MM.1S (cell line): Measurements from ENCODE around the gene RRN3.
"Not testable (repeated sequence)": the region's sequence is repeated elsewhere in the genome, so short reads cannot be mapped to it uniquely, and the experiment has no call there.

Experiments used
- DNase-seq: peaks from one replicate; pipeline ENCODE4 v3.0.0-alpha.2; 2015
- H2AFZ ChIP-seq: fragments of 300-600 bp; sonication (generic); 2 replicates; pipeline ENCODE4 v1.6.0; 2016; ENCODE audit warnings: antibody characterized with exemption, low read length
- H3F3A ChIP-seq: fragments of 300-600 bp; sonication (generic); 2 replicates; pipeline ENCODE4 v1.6.1; 2016; ENCODE audit warnings: mild to moderate bottlenecking, antibody characterized with exemption, low read length, moderate library complexity, mixed read lengths; ENCODE audit not compliant: insufficient read depth
- H3K27ac ChIP-seq: fragments of 300-600 bp; sonication (generic); 2 replicates; pipeline ENCODE4 v1.5.1; 2016; ENCODE audit warnings: mild to moderate bottlenecking, low read length
- H3K27me3 ChIP-seq: fragments of 300-600 bp; sonication (generic); replicated peaks from 2 replicates; pipeline ENCODE4 v1.6.0; 2016; ENCODE audit warnings: low read length; ENCODE audit not compliant: insufficient read depth
- H3K36me3 ChIP-seq: fragments of 300-600 bp; sonication (generic); replicated peaks from 2 replicates; pipeline ENCODE4 v1.6.1; 2016; ENCODE audit warnings: mild to moderate bottlenecking, low read length, mixed read lengths; ENCODE audit not compliant: insufficient read depth
- H3K4me1 ChIP-seq: fragments of 300-600 bp; sonication (generic); 2 replicates; pipeline ENCODE4 v1.6.1; 2016; ENCODE audit warnings: low read length, mixed read lengths
- H3K4me2 ChIP-seq: fragments of 300-600 bp; sonication (generic); 2 replicates; pipeline ENCODE4 v1.6.0; 2016; ENCODE audit warnings: low read depth, low read length
- H3K4me3 ChIP-seq: fragments of 300-600 bp; sonication (generic); 2 replicates; pipeline ENCODE4 v1.5.1; 2016; ENCODE audit warnings: low read length, mixed read lengths
- H3K79me2 ChIP-seq: fragments of 300-600 bp; sonication (generic); 2 replicates; pipeline ENCODE4 v1.6.1; 2016; ENCODE audit warnings: mixed run types, low read length, mixed read lengths
- H3K9ac ChIP-seq: fragments of 300-600 bp; sonication (generic); 2 replicates; pipeline ENCODE4 v1.6.1; 2016; ENCODE audit warnings: low read length, mixed read lengths
- H3K9me2 ChIP-seq: fragments of 300-600 bp; sonication (generic); replicated peaks from 2 replicates; pipeline ENCODE4 v1.6.1; 2016; ENCODE audit warnings: mild to moderate bottlenecking, low read length, mixed read lengths; ENCODE audit not compliant: insufficient read depth
- H3K9me3 ChIP-seq: fragments of 300-600 bp; sonication (generic); replicated peaks from 2 replicates; pipeline ENCODE4 v1.6.1; 2016; ENCODE audit warnings: mild to moderate bottlenecking, low read length, mixed read lengths; ENCODE audit not compliant: insufficient read depth
- H4K20me1 ChIP-seq: fragments of 300-600 bp; sonication (generic); 2 replicates; pipeline ENCODE4 v1.6.1; 2016; ENCODE audit warnings: mild to moderate bottlenecking, low read length, moderate library complexity, mixed read lengths; ENCODE audit not compliant: insufficient read depth

RRN3 gene

GRCh38 chr16:15132719-15133428 is 38.8 kb upstream of the RRN3 start:
- not testable (repeated sequence) for H3K4me1 ChIP-seq, H3F3A ChIP-seq, H3K9me2 ChIP-seq, H3K27me3 ChIP-seq, DNase-seq, H4K20me1 ChIP-seq, H3K79me2 ChIP-seq, H3K9ac ChIP-seq, H3K9me3 ChIP-seq, H3K4me2 ChIP-seq, H3K4me3 ChIP-seq, H2AFZ ChIP-seq, H3K36me3 ChIP-seq, H3K27ac ChIP-seq

GRCh38 chr16:15130943-15131700 is 37.0 kb upstream of the RRN3 start:
- H3K4me2 ChIP-seq, H3K9me2 ChIP-seq, H2AFZ ChIP-seq, H3K36me3 ChIP-seq, H3K27ac ChIP-seq, H3K27me3 ChIP-seq, H3K4me3 ChIP-seq, H3F3A ChIP-seq, H3K4me1 ChIP-seq, H4K20me1 ChIP-seq, H3K9ac ChIP-seq, DNase-seq, H3K79me2 ChIP-seq, H3K9me3 ChIP-seq: not testable (repeated sequence)

- not testable (repeated sequence) for H3K9me2 ChIP-seq, H3K4me3 ChIP-seq, H3K9ac ChIP-seq, H3K36me3 ChIP-seq, H2AFZ ChIP-seq, H3F3A ChIP-seq, H3K27me3 ChIP-seq, H3K79me2 ChIP-seq, H3K27ac ChIP-seq, H3K4me2 ChIP-seq, H4K20me1 ChIP-seq, H3K4me1 ChIP-seq, DNase-seq, H3K9me3 ChIP-seq
Observed at GRCh38 chr16:15130256-15130932, 36.3 kb upstream of the RRN3 start.

- H3K4me3 ChIP-seq, H3K9me2 ChIP-seq, H3K4me2 ChIP-seq, H3K9me3 ChIP-seq, H3K9ac ChIP-seq, H2AFZ ChIP-seq, H3K27ac ChIP-seq, H3K4me1 ChIP-seq, H4K20me1 ChIP-seq, H3K27me3 ChIP-seq, H3K79me2 ChIP-seq, H3K36me3 ChIP-seq, DNase-seq, H3F3A ChIP-seq: not testable (repeated sequence)
Observed at GRCh38 chr16:15127641-15128425, 33.8 kb upstream of the RRN3 start.

- not testable (repeated sequence) for H3K79me2 ChIP-seq, H3K4me3 ChIP-seq, H3K4me1 ChIP-seq
Observed at GRCh38 chr16:15100372-15100987, 6.4 kb upstream of the RRN3 start.

GRCh38 chr16:15099366-15099909 is 5.4 kb upstream of the RRN3 start:
- not testable (repeated sequence) for H3K4me2 ChIP-seq, DNase-seq, H3K9ac ChIP-seq, H3K27ac ChIP-seq, H3F3A ChIP-seq, H2AFZ ChIP-seq, H3K9me2 ChIP-seq, H3K9me3 ChIP-seq, H3K36me3 ChIP-seq, H3K4me3 ChIP-seq, H3K4me1 ChIP-seq, H3K79me2 ChIP-seq, H4K20me1 ChIP-seq, H3K27me3 ChIP-seq

More at GRCh38 chr16:15100372-15100987, 6.4 kb upstream of the RRN3 start:
- not testable (repeated sequence) for H3K4me2 ChIP-seq, H3K36me3 ChIP-seq, H3K9me2 ChIP-seq, H3K27ac ChIP-seq, H3K9ac ChIP-seq, H2AFZ ChIP-seq, H3F3A ChIP-seq, DNase-seq, H3K9me3 ChIP-seq, H4K20me1 ChIP-seq, H3K27me3 ChIP-seq

- H3K36me3 ChIP-seq, DNase-seq, H3K4me1 ChIP-seq, H3K9me3 ChIP-seq, H3K27me3 ChIP-seq, H3F3A ChIP-seq, H4K20me1 ChIP-seq, H3K9me2 ChIP-seq, H3K27ac ChIP-seq, H2AFZ ChIP-seq, H3K4me3 ChIP-seq, H3K4me2 ChIP-seq, H3K9ac ChIP-seq: not testable (repeated sequence)
- H3K79me2 ChIP-seq = peaks cover 15% of the 10 kb centered on the region
Observed at GRCh38 chr16:15096583-15096972, 2.5 kb upstream of the RRN3 start.
